Measurements from ENCODE around the gene RPL18.

GRCh38 chr19:48668332-48668731 is 49.4 kb upstream of the RPL18 start:
- TF ChIP-seq CTCF (conservative IDR thresholded peaks at IDR 0.05) = no peak
- TF ChIP-seq ZFX (IDR thresholded peaks at IDR 0.05) = no peak

All from C4-2B (cell line).